ENCODE data around the gene GALNT16.
"Not testable (repeated sequence)": the region's sequence is repeated elsewhere in the genome, so short reads cannot be mapped to it uniquely, and the experiment has no call there.

Gene GALNT16

GRCh38 chr14:69285661-69286255, 25.8 kb downstream of the GALNT16 start:
- DNase-seq (ENCODE audit: low spot score) (no peak), FAIRE-seq (no peak)

GRCh38 chr14:69287098-69288010, 27.4 kb downstream of the GALNT16 start:
- FAIRE-seq (no peak), DNase-seq (ENCODE audit: low spot score) (no peak)

DNA sequence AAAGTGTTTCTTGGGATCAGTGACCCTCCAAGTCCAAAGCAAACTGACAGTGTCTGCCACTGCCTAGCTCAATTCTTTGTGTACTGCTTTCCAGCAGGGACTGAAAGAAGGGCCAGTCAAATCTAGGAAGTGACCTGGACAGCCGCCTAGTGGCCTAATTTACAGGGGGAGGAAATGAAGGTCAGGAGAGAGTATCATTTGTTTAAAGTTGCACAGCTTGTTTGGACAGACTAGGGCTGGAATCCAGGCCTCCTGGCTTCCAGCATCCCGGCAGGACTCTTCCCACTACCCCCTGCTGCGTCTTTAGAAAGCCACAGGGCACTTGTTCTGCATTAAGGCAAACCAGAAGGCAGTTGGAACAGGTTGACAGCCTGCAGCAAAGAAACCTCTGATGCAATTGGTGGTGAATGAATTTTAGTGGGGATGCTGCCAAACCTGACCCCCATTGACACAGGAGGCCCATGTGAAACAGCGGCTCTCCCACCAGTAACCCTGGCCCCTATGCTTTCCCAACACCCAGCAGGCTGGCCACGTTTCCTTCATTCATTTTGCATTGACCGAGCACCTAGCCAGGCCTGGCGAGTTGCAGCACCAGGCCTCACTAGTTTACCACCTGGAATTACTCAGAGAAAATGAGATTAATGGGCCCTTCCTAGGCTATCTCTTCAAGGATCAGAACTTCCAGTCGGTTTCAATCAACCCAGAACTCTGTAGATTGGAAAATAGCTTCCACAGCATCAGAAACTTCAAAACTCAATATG, 28.2 kb downstream of the GALNT16 start:
- DNase-seq (ENCODE audit: low spot score) = no peak
- no peak for FAIRE-seq

DNA sequence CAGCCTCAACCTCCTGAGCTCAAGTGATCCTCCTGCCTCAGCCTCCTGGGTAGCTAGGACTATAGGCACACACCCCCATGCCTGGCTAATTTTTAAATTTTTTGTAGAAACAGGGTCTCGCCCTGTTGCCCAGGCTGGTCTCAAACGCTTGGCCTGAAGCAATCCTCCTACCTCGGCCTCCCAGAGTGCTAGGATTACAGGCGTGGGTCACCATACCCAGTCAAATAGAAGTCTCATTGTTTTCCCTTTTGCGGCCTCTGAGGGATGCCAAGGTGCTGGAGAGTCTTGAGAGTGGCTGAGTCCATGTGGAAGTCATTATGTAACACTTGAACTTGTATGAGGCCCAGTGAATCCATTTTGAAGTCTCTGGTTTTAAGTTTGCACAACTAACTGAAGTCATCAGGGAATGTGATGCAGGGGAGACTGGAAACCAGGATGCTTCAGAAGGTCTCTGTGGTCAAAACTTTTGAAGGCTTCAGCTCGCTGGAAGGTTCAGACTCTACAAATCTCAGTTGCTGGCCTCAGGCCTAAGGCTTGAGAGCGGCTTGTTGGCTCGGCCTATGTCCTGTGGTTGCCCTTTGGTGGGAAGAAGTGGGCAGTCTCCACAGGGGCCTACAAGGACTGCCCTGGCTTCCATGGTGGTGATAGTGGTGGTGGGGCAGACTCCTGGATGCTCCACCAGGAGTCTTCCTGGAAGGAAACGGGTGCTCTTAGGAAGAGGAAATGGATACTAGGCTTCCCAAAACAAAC, 29.2 kb downstream of the GALNT16 start:
- DNase-seq (ENCODE audit: low spot score) (no peak), FAIRE-seq (no peak)

DNA sequence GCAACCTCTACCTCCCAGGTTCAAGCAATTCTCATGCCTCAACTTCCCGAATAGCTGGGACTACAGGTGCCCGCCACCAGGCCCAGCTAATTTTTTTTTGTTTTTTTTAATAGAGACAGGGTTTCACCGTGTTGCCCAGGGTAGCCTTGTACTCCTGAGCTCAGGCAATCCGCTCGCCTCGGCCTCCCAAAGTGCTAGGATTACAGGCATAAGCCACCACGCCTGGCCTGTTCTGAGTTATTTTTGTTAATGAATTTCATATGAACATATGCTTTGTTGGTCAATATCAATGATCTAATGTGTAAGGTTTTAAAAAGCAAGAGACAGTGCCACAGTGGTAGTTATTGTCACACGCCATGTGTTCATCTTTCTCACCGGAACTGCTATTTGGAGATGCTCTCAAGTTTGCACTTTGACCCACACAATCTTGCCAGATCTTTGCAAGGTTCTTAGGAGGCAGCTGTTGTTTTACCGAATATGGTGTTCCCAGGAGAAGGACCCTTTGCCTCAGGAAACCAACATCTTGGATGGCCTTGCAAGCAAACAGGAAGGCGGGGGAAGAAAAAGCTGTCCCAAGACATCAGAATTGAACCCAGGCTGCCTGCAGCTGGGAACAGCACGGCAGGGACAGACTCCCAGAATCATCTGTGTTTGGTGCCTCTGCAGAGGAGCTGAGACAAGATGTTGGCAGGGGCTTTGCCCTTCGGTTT, 30.0 kb downstream of the GALNT16 start:
- DNase-seq (ENCODE audit: low spot score) (no peak), FAIRE-seq (no peak)

DNA sequence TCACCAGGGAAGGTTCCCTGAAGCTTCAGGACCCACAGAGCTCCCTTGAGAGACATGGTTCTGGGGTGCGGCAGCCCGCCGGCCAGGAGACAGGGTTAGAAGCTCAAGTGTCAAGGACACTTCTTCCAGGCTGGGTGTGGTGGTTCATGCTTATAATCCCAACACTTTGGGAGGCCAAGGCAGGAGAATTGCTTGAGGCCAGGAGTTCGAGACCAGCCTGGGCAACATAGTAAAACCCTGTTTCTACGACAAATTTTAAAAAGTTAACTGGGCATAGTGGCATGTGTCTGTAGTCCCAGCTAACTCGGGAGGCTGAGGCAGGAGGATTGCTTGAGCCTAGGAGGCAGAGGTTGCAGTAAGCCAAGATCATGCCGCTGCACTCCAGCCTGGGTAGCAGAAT, 30.9 kb downstream of the GALNT16 start:
- FAIRE-seq; DNase-seq (ENCODE audit: low spot score): not testable (repeated sequence)

GRCh38 chr14:69291396-69291795, 31.4 kb downstream of the GALNT16 start:
- DNase-seq (ENCODE audit: low spot score) (no peak), FAIRE-seq (no peak)

GRCh38 chr14:69291891-69292561, 32.1 kb downstream of the GALNT16 start:
- no peak for DNase-seq (ENCODE audit: low spot score)

DNA sequence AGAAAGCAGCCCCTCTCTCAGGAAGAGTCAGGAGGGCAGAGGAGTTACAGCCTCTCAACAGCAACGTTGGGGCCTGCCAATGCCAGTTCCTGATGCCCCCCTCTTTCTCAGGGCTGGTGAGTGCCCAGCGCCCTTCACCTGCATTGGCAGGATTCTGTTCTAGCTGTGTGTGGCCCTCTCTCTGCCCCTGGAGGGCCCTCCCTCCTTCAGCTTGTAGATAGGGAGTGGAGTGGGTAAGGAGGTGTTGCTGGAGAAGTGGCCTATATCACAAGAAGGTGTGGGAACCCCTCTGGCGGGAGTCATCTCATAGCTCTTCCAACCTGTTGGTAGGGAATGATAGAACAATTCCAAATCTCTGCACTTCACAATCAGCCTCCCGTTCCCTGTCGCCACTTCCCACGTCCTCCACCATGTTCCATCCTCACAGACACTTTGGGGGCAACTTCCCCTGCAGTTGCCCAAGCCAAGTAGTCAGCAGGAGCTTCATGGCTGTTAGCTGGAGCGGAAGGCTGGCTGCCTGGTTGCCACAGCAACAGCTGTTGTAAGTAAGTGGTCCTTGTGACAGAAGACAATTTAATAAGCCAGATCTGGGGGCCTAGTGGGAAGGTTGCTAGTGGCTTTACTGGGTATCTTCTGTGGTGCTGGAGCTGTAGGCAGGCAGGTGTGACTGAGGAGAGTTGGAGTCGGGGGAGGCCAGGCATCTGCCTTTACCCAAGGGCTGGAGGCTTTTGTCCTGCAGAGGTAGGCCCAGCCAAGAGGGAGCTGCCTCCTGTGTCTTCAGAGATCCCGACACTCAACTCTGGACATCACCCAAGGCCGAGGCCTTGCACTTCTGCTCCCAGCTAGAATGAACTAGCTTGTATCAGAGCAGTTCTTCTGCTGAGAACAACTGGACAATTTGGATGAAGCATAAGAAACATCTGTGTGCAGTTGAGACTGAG, 38.4 kb downstream of the GALNT16 start:
- DNase-seq (ENCODE audit: low spot score) = no peak
- FAIRE-seq = no peak

More at GRCh38 chr14:69291891-69292561, 32.1 kb downstream of the GALNT16 start:
- FAIRE-seq = no peak

GRCh38 chr14:69299286-69300035, 39.5 kb downstream of the GALNT16 start:
- no peak for FAIRE-seq
- DNase-seq (ENCODE audit: low spot score) = no peak

DNA sequence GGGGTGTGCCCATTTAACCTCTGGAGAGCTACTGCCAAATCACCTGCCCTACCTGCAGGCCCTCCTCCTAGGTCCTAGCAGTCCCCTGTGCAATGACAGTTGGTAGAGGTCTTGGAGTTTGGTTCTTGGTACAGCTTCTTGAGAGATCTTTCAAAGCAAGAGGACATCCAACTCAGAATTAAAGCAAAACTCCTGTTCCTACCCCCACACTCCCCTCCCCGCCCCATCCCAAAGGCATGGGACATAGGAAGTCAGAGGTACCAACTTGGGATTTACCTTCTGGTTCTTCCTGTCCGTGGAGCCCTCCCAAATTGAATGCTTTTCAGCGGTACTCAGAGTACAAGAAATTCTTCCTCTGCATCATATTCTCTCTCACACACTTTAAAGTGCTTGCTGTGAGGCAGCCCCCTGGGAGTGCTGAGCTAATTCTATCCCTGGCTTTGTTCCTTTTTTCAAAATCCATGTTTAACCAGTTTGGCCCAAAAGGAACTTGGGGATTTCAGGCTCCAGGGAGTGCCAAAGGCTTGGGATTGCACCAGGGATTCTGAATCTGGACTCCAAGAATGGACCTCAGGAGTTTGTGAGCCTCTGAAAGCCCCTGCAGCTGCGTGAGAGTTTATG, 40.8 kb downstream of the GALNT16 start:
- DNase-seq (ENCODE audit: low spot score) (no peak), FAIRE-seq (no peak)

GRCh38 chr14:69303086-69303485, 43.1 kb downstream of the GALNT16 start:
- no peak for FAIRE-seq
- DNase-seq (ENCODE audit: low spot score) = no peak

GRCh38 chr14:69312608-69313007, 52.6 kb downstream of the GALNT16 start:
- no peak for DNase-seq (ENCODE audit: low spot score)
- no peak for FAIRE-seq

DNA sequence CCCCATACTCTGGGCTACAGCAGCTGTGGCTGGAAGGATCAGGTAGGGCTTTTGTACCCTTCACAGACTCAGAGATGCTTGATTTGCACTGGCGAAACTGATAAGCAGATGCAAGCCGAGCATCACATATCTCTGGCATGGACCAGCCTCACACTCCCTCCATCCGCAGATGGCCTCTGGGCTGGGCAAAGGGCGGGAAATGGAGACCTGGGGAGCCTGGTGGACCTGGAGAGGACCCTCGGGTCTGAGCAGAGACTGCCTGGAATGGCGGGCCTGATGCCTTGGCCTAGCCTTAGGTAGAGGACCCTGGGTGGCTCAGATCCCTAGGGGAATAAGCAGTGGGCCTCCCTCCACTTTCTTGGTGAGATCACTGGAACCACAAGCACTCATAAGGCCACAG, 53.2 kb downstream of the GALNT16 start:
- FAIRE-seq = no peak
- no peak for DNase-seq (ENCODE audit: low spot score)

GRCh38 chr14:69314327-69314726, 54.4 kb downstream of the GALNT16 start:
- DNase-seq (ENCODE audit: low spot score) (no peak), FAIRE-seq (no peak)

- FAIRE-seq (no peak), DNase-seq (ENCODE audit: low spot score) (no peak)
Measured at GRCh38 chr14:69315301-69315700, 55.3 kb downstream of the GALNT16 start.

DNA sequence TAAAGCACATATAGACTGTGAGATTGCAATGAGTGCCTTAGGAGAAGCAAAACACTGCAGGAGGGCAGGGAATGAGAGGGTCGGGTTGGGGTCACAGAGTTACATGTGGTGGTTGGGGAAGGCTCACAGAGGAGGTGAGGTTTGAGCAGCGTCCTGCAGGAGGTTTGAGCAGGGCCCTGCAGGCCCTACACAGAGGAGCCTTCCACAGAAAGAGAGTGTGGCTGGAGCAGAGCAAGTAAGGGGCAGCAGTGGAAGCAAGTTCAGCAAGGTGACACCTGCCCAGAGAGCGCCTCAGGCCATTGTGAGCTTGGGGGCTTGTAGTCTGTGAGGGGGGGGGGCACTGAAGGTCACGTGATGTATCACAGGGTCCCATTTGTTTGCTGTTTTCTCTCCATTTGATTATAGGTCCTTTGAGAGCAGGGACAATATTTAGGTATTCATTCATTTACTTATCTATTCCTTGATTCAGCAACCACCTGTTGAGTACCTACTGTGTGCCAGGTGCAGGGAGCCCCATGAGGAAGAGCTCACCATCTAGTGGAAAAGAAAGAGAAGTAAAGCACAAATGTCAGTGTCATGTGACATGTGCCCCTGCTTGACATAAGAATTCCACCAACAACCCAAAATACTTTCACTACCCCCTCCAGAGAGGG, 56.6 kb downstream of the GALNT16 start:
- no peak for DNase-seq (ENCODE audit: low spot score)
- no peak for FAIRE-seq
